GM19351 (cell line): ENCODE measurements around the gene ICA1.

Experiments used
- ATAC-seq: cut with Tn5 transposase; IDR thresholded peaks from one replicate; pipeline ENCODE4 v1.9.1; 2021; ENCODE audit warnings: mild to moderate bottlenecking, moderate library complexity; ENCODE audit not compliant: unreplicated experiment

The ICA1 gene

GRCh38 chr7:8204339-8205030 lies 57.5 kb downstream of the ICA1 start:
- no peak for ATAC-seq

- ATAC-seq = no peak
Measured at GRCh38 chr7:8201846-8202441, 60.0 kb downstream of the ICA1 start.

DNA sequence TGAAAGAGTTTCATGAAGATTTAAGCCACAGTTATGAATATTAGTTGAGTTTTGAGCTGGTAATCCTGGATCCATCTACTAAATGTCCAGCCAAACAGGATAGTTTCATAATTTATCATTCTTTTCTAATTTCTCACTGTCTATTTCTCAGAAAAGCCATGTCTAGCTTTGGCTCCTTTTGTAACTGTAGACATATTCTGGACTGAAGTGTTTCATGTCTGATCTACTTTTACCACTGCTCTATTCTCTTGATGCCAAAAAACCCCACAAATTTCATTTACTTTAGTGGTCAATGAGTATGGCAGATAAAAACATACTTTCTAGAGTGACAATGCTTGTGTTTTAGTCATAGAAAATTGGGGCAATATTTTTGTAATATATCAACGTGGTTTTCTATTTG lies 61.2 kb downstream of the ICA1 start:
- no peak for ATAC-seq

GRCh38 chr7:8200316-8200715 lies 61.7 kb downstream of the ICA1 start:
- ATAC-seq = no peak

DNA sequence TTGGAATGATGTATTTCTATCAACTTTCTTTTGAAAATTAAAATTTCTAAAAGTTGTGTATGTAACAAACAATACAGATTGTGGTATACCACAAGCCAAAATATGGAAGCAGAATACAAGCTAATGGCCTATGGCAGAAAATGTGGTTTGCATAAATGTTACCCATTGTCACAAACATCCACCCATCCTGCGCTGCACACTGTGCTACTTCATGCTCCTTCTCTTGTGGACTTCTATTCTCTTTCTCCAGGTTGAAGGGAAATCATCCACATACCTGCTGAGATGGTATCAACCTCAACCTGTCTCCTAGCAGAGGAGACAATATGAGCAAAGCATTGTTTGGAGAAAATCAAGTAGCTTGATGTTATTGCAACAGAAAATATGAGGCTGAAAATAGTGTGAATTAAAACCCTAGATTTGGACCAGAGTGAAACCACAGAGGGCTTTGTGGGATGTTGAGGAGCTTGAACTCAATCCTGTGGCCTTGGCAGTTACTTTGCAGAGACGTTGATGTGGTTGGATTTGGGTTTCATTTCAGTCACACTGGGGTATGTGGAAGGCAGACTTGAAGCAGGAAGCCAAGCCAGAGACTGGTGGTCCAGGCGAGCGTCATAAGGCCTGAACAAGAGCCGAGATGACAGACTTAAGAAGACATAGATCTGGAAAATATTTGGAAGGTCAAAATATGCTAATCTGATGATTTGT lies 63.8 kb downstream of the ICA1 start:
- no peak for ATAC-seq

DNA sequence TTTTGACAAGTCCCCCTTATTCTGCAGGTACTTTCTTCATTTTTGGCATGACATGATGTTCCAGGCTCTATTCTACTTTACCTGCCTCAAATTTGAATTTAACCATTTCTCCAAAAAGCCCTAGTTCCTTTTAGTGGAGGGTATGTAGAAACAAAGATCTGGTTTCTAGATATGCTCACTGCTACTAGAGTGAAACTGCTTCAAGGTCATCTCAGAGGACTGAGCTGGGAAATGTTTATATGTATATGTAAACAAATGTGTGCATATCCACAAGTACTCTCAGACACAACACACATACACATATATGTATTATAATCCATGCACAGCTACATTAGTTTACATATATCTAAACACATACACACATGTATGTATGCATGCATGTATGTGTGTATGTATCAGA lies 69.1 kb downstream of the ICA1 start:
- no peak for ATAC-seq

DNA sequence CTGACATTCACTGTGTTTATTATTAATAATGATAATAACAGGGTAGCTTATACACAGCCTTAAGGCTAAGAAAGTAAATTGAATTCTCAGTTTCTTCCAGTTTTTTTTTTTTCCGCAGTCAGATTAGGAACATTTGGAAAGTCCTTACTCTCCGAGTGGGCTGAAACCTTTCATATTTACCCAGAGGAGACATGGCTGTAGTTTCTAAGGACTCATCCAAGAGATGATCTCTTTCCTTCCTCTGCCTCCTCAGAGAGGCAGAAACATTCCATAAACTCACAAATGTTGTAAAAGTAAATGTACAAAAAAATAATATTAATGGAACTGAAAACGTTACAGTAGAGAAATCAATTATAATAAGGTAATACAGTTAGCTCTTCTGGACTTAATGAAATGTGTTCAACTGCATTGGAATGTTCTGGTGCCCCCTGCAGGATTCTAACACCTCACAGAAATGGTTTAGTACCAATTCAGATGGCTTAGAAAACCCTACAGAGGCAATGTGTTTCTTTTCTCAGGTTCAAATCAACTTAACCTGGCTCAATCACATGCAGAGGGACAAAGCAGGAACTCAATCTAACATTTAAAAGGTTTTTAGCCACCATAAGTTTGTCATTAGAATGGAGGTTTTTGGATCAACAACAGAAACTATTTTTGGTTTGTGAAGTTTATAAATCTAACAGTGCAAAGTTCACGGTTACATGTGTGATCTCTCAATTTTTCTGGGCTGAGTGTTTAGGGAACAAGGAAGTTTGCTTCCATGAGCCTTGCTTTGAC lies 71.7 kb downstream of the ICA1 start:
- peak; percentile 90 for ATAC-seq

GRCh38 chr7:8189625-8190024 lies 72.3 kb downstream of the ICA1 start:
- ATAC-seq = no peak

DNA sequence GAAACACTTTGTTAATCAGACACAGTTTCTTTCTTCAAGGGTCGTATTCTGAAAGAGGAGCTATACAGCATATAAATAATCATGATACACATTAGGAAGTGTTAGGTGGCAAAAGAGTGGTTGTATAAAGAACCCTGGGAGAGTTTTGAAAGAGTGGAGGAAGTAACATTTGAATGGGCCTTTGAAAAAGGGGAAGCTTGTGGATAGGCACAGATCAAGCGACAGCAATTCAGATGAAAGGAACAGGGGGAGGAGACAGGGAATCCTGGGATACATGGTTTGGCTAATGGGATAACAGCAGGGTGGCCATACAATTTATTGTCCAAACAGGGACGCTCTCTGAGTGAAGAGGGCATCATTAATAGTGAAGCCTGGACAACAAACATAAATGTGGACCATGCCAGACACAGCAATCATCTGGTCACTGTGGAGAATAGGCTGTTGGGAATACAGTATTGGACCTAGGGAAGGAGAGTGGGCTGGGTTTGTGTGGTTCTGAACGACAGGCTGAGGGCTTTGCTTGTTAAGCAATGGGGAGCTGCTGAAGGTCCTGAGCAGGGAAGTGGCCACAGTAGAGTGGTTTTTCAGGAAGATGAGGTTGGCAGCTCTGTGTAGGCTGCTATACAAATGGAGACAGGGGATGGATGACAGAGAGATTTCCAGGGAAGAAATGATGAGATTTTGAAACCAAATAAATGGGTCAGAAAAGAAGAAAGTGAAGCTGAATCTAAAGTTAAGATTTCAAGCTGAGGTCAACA lies 75.9 kb downstream of the ICA1 start:
- ATAC-seq = no peak

DNA sequence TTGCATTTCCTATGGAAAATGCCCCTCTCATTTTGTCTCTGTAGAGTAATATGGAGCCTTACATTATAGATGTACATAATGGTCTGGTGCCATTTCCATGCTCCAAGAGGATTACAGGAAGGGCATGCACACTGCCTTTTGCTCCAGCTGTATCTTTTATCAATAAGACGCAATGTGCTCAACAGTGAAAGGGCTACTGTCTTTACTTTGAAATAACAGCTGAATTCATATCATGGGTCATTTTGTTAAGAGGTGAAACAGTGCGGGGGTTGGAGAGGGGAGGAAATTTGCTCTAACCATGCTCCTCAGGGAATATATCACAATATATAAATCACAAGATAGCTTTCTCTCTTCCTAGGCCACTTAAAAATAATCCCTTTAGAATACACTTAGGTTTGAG lies 77.7 kb downstream of the ICA1 start:
- no peak for ATAC-seq

DNA sequence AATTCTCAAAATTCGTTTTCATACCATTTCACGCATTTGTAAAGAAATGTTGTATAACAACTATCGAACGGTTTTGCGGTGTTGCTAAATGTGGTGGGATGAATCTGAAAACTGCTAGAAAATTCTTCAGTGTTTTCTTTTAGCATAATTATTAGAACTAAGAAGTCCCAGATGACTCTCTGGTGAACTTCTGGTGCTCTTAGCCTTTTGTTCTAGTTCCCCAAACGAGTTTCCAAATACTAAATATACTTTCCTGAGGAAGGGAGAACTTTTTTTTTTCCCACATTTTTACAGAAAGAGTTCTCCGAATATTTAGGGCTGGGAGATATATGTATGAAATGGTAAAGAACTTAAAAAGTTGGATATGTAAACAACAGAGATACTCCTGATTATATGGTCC lies 82.5 kb downstream of the ICA1 start:
- no peak for ATAC-seq

- ATAC-seq = no peak
Measured at GRCh38 chr7:8178353-8178752, 83.6 kb downstream of the ICA1 start.

DNA sequence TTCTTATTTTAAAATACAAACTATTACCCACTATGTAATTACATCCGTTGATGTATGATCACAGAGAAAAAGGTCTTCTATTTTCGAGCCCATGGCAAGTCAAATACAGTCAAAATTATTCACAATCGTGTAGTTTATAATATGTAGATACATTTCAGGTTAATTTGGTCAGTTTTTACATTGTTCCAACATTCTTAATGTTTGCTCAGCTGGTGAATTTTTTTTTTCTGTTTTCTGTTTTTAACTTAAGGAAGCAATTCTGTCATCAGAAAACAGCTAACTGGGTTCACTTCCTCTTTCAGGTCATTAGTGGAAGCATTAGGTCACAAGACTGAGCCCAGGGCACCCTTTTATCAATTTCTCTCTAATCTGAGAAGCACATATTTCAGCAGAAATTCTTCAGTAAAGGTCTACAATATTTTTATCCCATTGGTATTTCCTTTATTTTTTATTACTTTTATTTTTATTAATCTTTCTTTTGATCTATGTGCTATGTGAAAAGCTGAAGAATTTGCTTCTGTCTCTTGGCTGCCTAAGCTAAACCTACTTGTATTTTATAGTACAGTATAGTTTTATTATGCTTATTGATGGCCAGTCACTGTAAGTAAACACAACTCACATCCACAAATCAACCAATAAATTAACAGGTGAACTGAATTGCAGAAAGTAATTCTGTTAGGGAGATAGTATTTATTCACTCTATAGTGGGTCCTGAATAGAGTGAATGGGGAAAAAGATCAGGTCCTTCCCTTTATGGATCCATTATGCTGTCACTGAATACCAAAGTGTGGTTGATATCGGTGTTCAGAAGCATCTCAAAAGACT lies 84.6 kb downstream of the ICA1 start:
- ATAC-seq = peak; percentile 58

GRCh38 chr7:8176370-8177081 lies 85.4 kb downstream of the ICA1 start:
- peak; percentile 75 for ATAC-seq

- ATAC-seq = no peak
Measured at GRCh38 chr7:8175929-8176369, 86.0 kb downstream of the ICA1 start.

DNA sequence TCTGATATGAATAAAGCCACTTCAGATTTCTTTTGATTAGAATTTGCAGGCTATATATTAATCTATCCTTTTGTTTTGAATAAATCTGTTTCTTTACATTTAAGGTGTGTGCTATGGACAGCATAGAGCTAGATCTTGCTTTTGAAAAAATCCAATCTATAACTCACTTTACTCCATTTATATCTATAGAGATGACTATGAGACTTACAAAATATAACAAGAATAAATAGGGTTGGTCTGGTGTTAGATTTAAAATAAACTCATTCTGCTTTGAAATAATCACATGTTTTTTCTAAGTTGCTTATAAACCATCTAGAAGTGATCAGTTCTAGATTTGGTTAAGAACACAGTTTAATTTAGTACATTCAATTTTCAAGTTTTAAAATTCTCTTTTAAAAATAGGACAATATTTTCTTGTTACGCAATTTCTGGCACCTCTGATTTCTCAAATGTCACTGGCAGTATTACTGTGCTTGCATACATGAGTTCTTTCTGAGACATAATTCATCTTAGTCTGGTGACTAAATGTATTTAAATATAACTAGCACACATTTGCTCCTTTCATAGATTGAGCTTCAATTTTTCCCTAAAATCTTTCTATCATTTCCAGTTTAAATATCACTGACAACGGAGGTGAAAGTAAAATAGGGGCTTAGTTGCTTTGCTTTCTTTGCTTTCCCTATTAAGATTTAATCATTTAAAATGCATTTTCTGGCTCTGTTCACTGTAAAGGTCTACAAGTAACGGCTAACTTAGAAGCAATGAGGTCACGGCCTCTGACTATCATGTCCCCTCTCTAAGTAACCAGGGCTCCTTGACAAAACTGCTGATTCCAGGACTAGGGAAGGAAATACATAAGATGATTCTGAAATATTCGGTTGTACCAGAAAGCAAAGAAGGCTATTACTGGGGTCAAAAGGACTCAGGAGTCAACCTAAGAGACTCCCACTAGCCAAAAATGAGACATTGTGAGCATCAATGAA lies 89.3 kb downstream of the ICA1 start:
- no peak for ATAC-seq

DNA sequence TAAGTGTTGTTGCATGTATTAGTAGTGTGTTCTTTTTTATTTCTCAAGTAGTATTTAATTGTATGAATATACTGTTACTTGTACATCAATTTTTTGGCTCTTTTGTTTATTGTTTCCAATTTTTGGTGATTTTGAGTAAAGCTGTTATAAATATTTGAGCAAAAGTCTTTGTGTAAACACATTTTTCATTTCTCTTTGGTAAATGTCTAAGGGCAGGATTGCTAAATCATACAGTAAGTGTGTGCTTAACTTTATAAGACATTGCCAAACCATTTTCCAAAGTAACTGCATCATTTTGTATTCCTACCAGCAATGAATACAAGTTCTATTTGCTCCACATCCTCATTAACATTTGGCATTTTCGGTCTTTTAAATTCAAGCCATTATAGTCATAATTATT lies 92.8 kb downstream of the ICA1 start:
- no peak for ATAC-seq

- no peak for ATAC-seq
Measured at GRCh38 chr7:8168336-8168735, 93.6 kb downstream of the ICA1 start.
